Hepatocyte (in vitro differentiated cells): ENCODE measurements around the gene YLPM1.

Experiments
- CTCF ChIP-seq: fragments of 200-600 bp; sonication (generic); IDR thresholded peaks from 2 replicates; pipeline ENCODE4 v1.5.1; 2016; ENCODE audit warnings: antibody characterized with exemption, mild to moderate bottlenecking; ENCODE audit not compliant: poor library complexity
- EZH2 ChIP-seq: fragments of 200-600 bp; sonication (generic); IDR thresholded peaks from 2 replicates; pipeline ENCODE4 v1.6.1; 2016; ENCODE audit warnings: antibody characterized with exemption, mild to moderate bottlenecking, borderline replicate concordance
- EZH2phosphoT487 ChIP-seq: fragments of 200-600 bp; sonication (generic); IDR thresholded peaks from one replicate; pipeline ENCODE4 v1.6.1; 2018; ENCODE audit warnings: antibody characterized with exemption, mild to moderate bottlenecking, low read depth, moderate library complexity; ENCODE audit not compliant: unreplicated experiment, severe bottlenecking

GRCh38 chr14:74763803-74764531 is 851 bp downstream of the YLPM1 start:
- TF ChIP-seq CTCF (no peak), EZH2 (no peak), EZH2phosphoT487 (no peak)
